Hematopoietic multipotent progenitor cell treated with erythropoietin and hydrocortisone succinate and interleukin-3 and kit ligand, for 8 days (in vitro differentiated cells): ENCODE data around the gene C4BPA.

Experiments
- DNase-seq: peaks from one replicate; pipeline ENCODE4 v3.0.0-alpha.2; 2015

C4BPA gene

GRCh38 chr1:207077470-207078377 lies 26.3 kb upstream of the C4BPA start:
- DNase-seq = peak; percentile 90

- DNase-seq = no peak
Observed at GRCh38 chr1:207078578-207079132, 25.4 kb upstream of the C4BPA start.

GRCh38 chr1:207079706-207080241 lies 24.3 kb upstream of the C4BPA start:
- no peak for DNase-seq

GRCh38 chr1:207081088-207081487 lies 22.9 kb upstream of the C4BPA start:
- DNase-seq = no peak

- DNase-seq = no peak
Observed at GRCh38 chr1:207081806-207082205, 22.2 kb upstream of the C4BPA start.

- DNase-seq = no peak
Observed at GRCh38 chr1:207084232-207084631, 19.8 kb upstream of the C4BPA start.

- DNase-seq = peak; percentile 91
Observed at GRCh38 chr1:207084701-207085180, 19.3 kb upstream of the C4BPA start.

GRCh38 chr1:207085887-207086286 lies 18.1 kb upstream of the C4BPA start:
- no peak for DNase-seq

GRCh38 chr1:207088161-207088560 lies 15.9 kb upstream of the C4BPA start:
- DNase-seq = no peak

GRCh38 chr1:207088701-207089626 lies 15.1 kb upstream of the C4BPA start, which contains the start of gene C4BPB:
Gene C4BPB (plus strand): TSS chr1:207088860. CDS start chr1:207089532, 672 bp downstream.
- DNase-seq = no peak

GRCh38 chr1:207089627-207090355 lies 14.2 kb upstream of the C4BPA start:
- no peak for DNase-seq

GRCh38 chr1:207091200-207091908 lies 12.7 kb upstream of the C4BPA start:
- no peak for DNase-seq

GRCh38 chr1:207093944-207094343 lies 10.1 kb upstream of the C4BPA start:
- no peak for DNase-seq

- DNase-seq = no peak
Observed at GRCh38 chr1:207097871-207098324, 6.1 kb upstream of the C4BPA start.

- no peak for DNase-seq
Observed at GRCh38 chr1:207101720-207102119, 2.3 kb upstream of the C4BPA start.

GRCh38 chr1:207102146-207102545 lies 1.9 kb upstream of the C4BPA start:
- no peak for DNase-seq

GRCh38 chr1:207102659-207103058 lies 1.4 kb upstream of the C4BPA start:
- DNase-seq = no peak

GRCh38 chr1:207109004-207109403 lies 5.0 kb downstream of the C4BPA start:
- DNase-seq = no peak

GRCh38 chr1:207112616-207113296 lies 8.7 kb downstream of the C4BPA start:
- DNase-seq = no peak

- DNase-seq = no peak
Observed at GRCh38 chr1:207115269-207115668, 11.2 kb downstream of the C4BPA start.

GRCh38 chr1:207124389-207124788 lies 20.4 kb downstream of the C4BPA start:
- DNase-seq = no peak
